ENCODE results near the gene ZBTB46.

ZBTB46 gene

GRCh38 chr20:63856098-63856511, 25.0 kb upstream of the ZBTB46 start (continued):
- TF ChIP-seq PRDM2 (tag by site-specific recombination; IDR thresholded peaks at IDR 0.05; ENCODE audit: borderline replicate concordance) (no peak), ZNF266 (tag by site-specific recombination; IDR thresholded peaks at IDR 0.05; ENCODE audit: low read depth) (no peak), HIC1 (tag by site-specific recombination; IDR thresholded peaks at IDR 0.05) (no peak), ZSCAN18 (tag by site-specific recombination; IDR thresholded peaks at IDR 0.05) (no peak)

GRCh38 chr20:63855363-63856097, 24.5 kb upstream of the ZBTB46 start:
- CTCF ChIA-PET = no interaction called here

GRCh38 chr20:63854766-63855362, 23.8 kb upstream of the ZBTB46 start:
- Histone ChIP-seq H3K27ac (ENCODE audit: extremely low read depth, low read depth, low read length) (no peak overlapping the region), H3K4me1 (ENCODE audit: control insufficient read depth, insufficient read depth, low read length) (no peaks in the 10 kb centered on the region), H3K9me3 (ENCODE audit: control insufficient read depth, insufficient read depth, low read depth, low read length) (no peaks in the 10 kb centered on the region), H3K4me3 (ENCODE audit: low read depth, low read length) (no peak overlapping the region), H3K36me3 (ENCODE audit: control insufficient read depth in 2 of 2, insufficient read depth in 1 of 2, low read length in 2 of 2) (no peaks in the 10 kb centered on the region)
- ChIA-PET CTCF (no interaction called here), POLR2A (interaction anchor here (0.6 to 2.1 kb wide), 2 partner anchors 9 to 220 kb away, joined by 3 to 8 read pairs; partner anchors contain the start of gene TPD52L2)
- TF ChIP-seq ZNF555 (tag by site-specific recombination; conservative IDR thresholded peaks at IDR 0.05) = no peak
- TF ChIP-seq ZNF776 (tag by site-specific recombination; IDR thresholded peaks at IDR 0.05; ENCODE audit: borderline replicate concordance) = no peak
- TF ChIP-seq EGR2 (tag by site-specific recombination; IDR thresholded peaks at IDR 0.05; ENCODE audit: low read depth) = no peak
- TF ChIP-seq ZNF548 (tag by site-specific recombination; IDR thresholded peaks at IDR 0.05) = no peak
- TF ChIP-seq YY2 (tag by site-specific recombination; IDR thresholded peaks at IDR 0.05) = no peak
- TF ChIP-seq ZNF585B (tag by site-specific recombination; IDR thresholded peaks at IDR 0.05) = no peak
- no peak for TF ChIP-seq ZNF148 (tag by site-specific recombination; IDR thresholded peaks at IDR 0.05; ENCODE audit: borderline replicate concordance)
- no peak for TF ChIP-seq ZNF558 (tag by site-specific recombination; IDR thresholded peaks at IDR 0.05)
- no peak for TF ChIP-seq PRDM10 (tag by site-specific recombination; IDR thresholded peaks at IDR 0.05)

More at GRCh38 chr20:63855363-63856097, 24.5 kb upstream of the ZBTB46 start:
- no peak for TF ChIP-seq EGR2 (tag by site-specific recombination; IDR thresholded peaks at IDR 0.05; ENCODE audit: low read depth)
- TF ChIP-seq ZNF24 (tag by site-specific recombination; IDR thresholded peaks at IDR 0.05) = no peak
- TF ChIP-seq ZNF214 (tag by site-specific recombination; IDR thresholded peaks at IDR 0.05; ENCODE audit: borderline replicate concordance) = no peak
- no peak for TF ChIP-seq TRIM28 (IDR thresholded peaks at IDR 0.05; ENCODE audit: borderline replicate concordance, low read length)
- no peak for TF ChIP-seq ZSCAN16 (tag by site-specific recombination; IDR thresholded peaks at IDR 0.05)
- no peak overlapping the region for H3K27ac ChIP-seq (ENCODE audit: extremely low read depth, low read depth, low read length)
- H3K36me3 ChIP-seq (ENCODE audit: control insufficient read depth in 2 of 2, insufficient read depth in 1 of 2, low read length in 2 of 2) = no peaks in the 10 kb centered on the region
- no peak overlapping the region for H3K4me3 ChIP-seq (ENCODE audit: low read depth, low read length)
- no peaks in the 10 kb centered on the region for H3K9me3 ChIP-seq (ENCODE audit: control insufficient read depth, insufficient read depth, low read depth, low read length)
- no peaks in the 10 kb centered on the region for H3K4me1 ChIP-seq (ENCODE audit: control insufficient read depth, insufficient read depth, low read length)
- POLR2A ChIA-PET = interaction anchor here (2.1 kb wide), 1 partner anchor 9 kb away, joined by 8 read pairs; the partner anchor contains the start of gene TPD52L2
